ENCODE results near the gene TSPAN14. TPM values are rescaled to one million over a fixed set of nuclear protein-coding genes. Genes with fewer than 3 reads are reported as not detected.

TSPAN14 gene
- total RNA-seq, 2 donors from 2014 or later: 83.5 to 91.7 TPM

GRCh38 chr10:80489371-80490112 lies 35.4 kb downstream of the TSPAN14 start:
- Histone ChIP-seq H3K36me3 (no peaks in the 10 kb centered on the region), H3K4me1 (peaks cover 19% of the 10 kb centered on the region)
- no peak for DNase-seq

DNA sequence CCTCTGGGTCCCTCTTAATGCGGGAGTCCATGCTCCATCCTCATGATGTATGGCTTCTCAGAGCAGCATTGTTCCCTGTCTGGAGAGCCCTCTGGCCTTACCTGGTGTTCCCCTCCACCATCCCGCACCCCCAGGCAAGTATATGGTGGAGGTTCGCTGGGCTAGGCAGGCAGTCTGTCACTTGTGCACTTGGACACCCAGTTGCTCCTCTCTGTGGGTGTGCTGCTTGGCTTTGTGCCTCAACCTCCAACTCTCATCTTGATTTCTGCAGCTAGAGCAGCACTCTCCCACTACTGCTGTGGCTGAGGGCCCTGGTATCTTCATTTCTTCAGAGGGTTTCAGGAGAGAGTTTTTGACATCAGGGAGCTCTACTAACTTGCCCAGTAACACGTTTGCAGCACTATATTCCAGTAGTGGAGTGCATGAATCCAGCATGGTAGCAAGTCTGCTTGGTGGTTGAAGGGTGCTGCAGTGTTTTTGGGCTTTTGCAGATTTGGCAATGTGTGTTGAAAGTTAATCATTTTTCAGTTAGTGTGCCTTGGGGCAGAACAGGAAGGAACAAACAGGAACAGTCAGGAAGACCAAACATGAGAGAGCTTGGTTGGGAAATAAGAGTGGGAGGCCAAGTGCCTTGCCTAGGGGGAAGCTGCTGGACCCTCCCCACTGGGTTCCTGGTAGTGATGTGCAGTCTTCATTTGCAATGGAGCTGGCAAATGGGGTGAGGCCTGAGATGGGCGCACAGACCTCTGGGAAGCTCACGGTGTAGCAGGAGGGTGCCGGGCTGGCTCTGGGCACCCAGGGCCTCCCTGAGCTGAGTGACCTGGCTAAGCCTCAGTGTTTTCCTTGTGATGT lies 37.4 kb downstream of the TSPAN14 start:
- Histone ChIP-seq H3K4me1 (peaks cover 4% of the 10 kb centered on the region), H3K27ac (peak overlapping the region; percentile 5), H3K9me3 (no peaks in the 10 kb centered on the region), H3K27me3 (no peaks in the 10 kb centered on the region), H3K9ac (ENCODE audit: low read depth in 2 of 2, low read length in 2 of 2) (no peak overlapping the region), H3K4me3 (no peak overlapping the region), H3K36me3 (no peaks in the 10 kb centered on the region)
- intact Hi-C loops (cut with DNase I): no loop called here
- TF ChIP-seq CTCF (IDR thresholded peaks at IDR 0.05): no peak
- DNase-seq: no peak

More at GRCh38 chr10:80489371-80490112, 35.4 kb downstream of the TSPAN14 start:
- intact Hi-C loops (cut with DNase I): no loop called here
- Histone ChIP-seq H3K9ac (ENCODE audit: low read depth in 2 of 2, low read length in 2 of 2) (no peak overlapping the region), H3K27me3 (no peaks in the 10 kb centered on the region), H3K9me3 (no peaks in the 10 kb centered on the region), H3K4me3 (no peak overlapping the region), H3K27ac (no peak overlapping the region)
- no peak for TF ChIP-seq CTCF (IDR thresholded peaks at IDR 0.05)

DNA sequence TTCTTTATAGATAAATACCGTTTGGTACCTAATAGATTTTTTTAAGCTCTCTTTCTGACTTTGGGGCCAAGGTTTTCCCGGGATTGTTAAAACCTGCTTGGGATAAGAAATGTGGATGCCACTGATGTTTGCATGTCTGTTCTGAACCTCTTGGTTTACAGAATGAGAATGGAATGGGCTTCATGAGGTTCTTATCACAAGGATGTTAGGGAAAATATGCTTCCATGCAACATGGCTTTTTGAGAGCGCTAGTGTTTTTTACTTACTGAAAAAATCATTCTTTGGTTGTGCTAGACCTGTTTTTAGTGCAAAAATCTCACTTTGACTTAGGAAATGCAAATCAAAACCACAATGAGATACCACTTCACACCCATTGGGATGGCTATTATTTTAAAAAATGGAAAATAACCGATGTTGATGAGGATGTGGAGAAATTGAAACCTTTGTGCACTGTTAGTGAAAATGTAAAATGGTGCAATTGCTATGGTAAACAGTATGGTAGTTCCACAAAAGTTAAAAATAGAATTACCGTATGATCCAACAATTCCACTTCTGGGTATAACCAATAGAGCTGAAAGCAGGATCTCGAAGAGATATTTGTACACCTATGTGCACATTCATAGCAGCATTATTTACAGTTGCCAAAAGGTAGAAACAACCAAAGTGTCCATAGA lies 38.9 kb downstream of the TSPAN14 start:
- intact Hi-C loops (cut with DNase I): no loop called here
- no peaks in the 10 kb centered on the region for H3K36me3 ChIP-seq
- H3K27ac ChIP-seq: no peak overlapping the region
- no peaks in the 10 kb centered on the region for H3K27me3 ChIP-seq
- peaks cover 19% of the 10 kb centered on the region for H3K4me1 ChIP-seq
- H3K9me3 ChIP-seq: no peaks in the 10 kb centered on the region
- no peak for DNase-seq
- no peak overlapping the region for H3K9ac ChIP-seq (ENCODE audit: low read depth in 2 of 2, low read length in 2 of 2)
- no peak for TF ChIP-seq CTCF (IDR thresholded peaks at IDR 0.05)
- H3K4me3 ChIP-seq: no peak overlapping the region

- intact Hi-C loops (cut with DNase I): no loop called here
- DNase-seq: no peak
- no peaks in the 10 kb centered on the region for H3K27me3 ChIP-seq
- no peak for TF ChIP-seq CTCF (IDR thresholded peaks at IDR 0.05)
- no peak overlapping the region for H3K27ac ChIP-seq
- no peak overlapping the region for H3K4me3 ChIP-seq
- H3K4me1 ChIP-seq: peaks cover 22% of the 10 kb centered on the region
- no peaks in the 10 kb centered on the region for H3K36me3 ChIP-seq
- H3K9me3 ChIP-seq: no peaks in the 10 kb centered on the region
- H3K9ac ChIP-seq (ENCODE audit: low read depth in 2 of 2, low read length in 2 of 2): no peak overlapping the region
Observed at GRCh38 chr10:80493522-80494051, 39.5 kb downstream of the TSPAN14 start.

- DNase-seq: no peak
- Histone ChIP-seq H3K9me3 (no peaks in the 10 kb centered on the region), H3K9ac (ENCODE audit: low read depth in 2 of 2, low read length in 2 of 2) (no peak overlapping the region), H3K4me1 (peaks cover 35% of the 10 kb centered on the region), H3K36me3 (no peaks in the 10 kb centered on the region), H3K27ac (no peak overlapping the region), H3K4me3 (no peak overlapping the region), H3K27me3 (no peaks in the 10 kb centered on the region)
- no peak for TF ChIP-seq CTCF (IDR thresholded peaks at IDR 0.05)
- intact Hi-C loops (cut with DNase I): no loop called here
Observed at GRCh38 chr10:80496555-80497172, 42.6 kb downstream of the TSPAN14 start.

Data from colonic mucosa (tissue), 4 donors.